Endothelial cell of umbilical vein (primary cell): ENCODE data around the gene SAMD4B. TPM values are rescaled to one million over a fixed set of nuclear protein-coding genes. Genes with fewer than 3 reads are reported as not detected.

Experiments
- BruUV-seq: library from RNA; stranded (reverse); fragments of 400-500 nt; replicated peaks from 2 replicates; lab custom pipeline; 2021; lab: Mats Ljungman, UMichigan
- CTCF ChIA-PET: fragments of 300-600, 350-600 bp; sonication (Branson Sonifier 250); formaldehyde crosslinking; loops from one replicate; lab custom pipeline; 2021; ENCODE audit warnings: antibody characterized with exemption, inconsistent platforms; lab: Charles Lee
- POLR2A ChIA-PET: fragments of 300-600, 350-600 bp; sonication (Branson Sonifier 250); formaldehyde crosslinking; loops from one replicate; lab custom pipeline; 2021; ENCODE audit warnings: antibody characterized with exemption, inconsistent platforms; lab: Charles Lee
- DNase-seq: peaks from one replicate; pipeline ENCODE4 v3.0.0-alpha.2; 2011; ENCODE audit warnings: low read depth, low spot score
- FAIRE-seq: peaks from 2 replicates; lab custom pipeline; 2011; peaks lifted over from hg19 to GRCh38; lab: Jason Lieb, UNC
- H2AFZ ChIP-seq: 2 replicates; pipeline ENCODE4 v1.6.0; 2012; ENCODE audit warnings: low read depth, low read length, control low read depth, inconsistent platforms
- H3K27ac ChIP-seq: 2 replicates; pipeline ENCODE4 v1.5.1; 2011; ENCODE audit warnings: low read depth, mild to moderate bottlenecking, control low read depth, low read length, moderate library complexity; ENCODE audit not compliant: insufficient read depth
- H3K27me3 ChIP-seq, 2 experiments: 2 replicates each; pipeline versions ENCODE4 v1.6.0 to v1.6.1; 2011; ENCODE audit warnings: low read length in 2 of 2, mixed read lengths in 1 of 2; ENCODE audit not compliant: control insufficient read depth in 2 of 2, insufficient read depth in 2 of 2
- H3K36me3 ChIP-seq, 2 experiments: 2 replicates in 1 of 2; 3 replicates in 1 of 2; pipeline ENCODE4 v1.5.1; 2011; ENCODE audit warnings: low read length in 2 of 2, mild to moderate bottlenecking in 1 of 2, moderate library complexity in 1 of 2; ENCODE audit not compliant: control insufficient read depth in 2 of 2, insufficient read depth in 2 of 2; ENCODE audit errors: extremely low read depth in 1 of 2
- H3K4me1 ChIP-seq: 3 replicates; pipeline ENCODE4 v1.5.1; 2011; ENCODE audit warnings: mild to moderate bottlenecking, low read length; ENCODE audit not compliant: control insufficient read depth, insufficient read depth; ENCODE audit errors: extremely low read depth
- H3K4me2 ChIP-seq: 2 replicates; pipeline ENCODE4 v1.6.1; 2011; ENCODE audit warnings: low read length, control low read depth, mixed read lengths; ENCODE audit not compliant: insufficient read depth
- H3K4me3 ChIP-seq, 3 experiments: fragments of 200-600 bp in 1 of 3; sonication (generic), shearing (Covaris generic) in 1 of 3; replicated peaks in 1 of 3; 2 replicates each; pipeline ENCODE4 v1.5.1; 2011 to 2016; ENCODE audit warnings: control low read depth in 3 of 3, low read length in 3 of 3, mild to moderate bottlenecking in 2 of 3, inconsistent platforms in 1 of 3, low read depth in 1 of 3, moderate library complexity in 1 of 3; ENCODE audit not compliant: insufficient read depth in 1 of 3
- H3K79me2 ChIP-seq: 2 replicates; pipeline ENCODE4 v1.6.0; 2012; ENCODE audit warnings: low read length, inconsistent platforms; ENCODE audit not compliant: control insufficient read depth, insufficient read depth
- H3K9ac ChIP-seq: replicated peaks from 2 replicates; pipeline ENCODE3; 2011; ENCODE audit warnings: low read length, control low read depth; ENCODE audit not compliant: insufficient read depth; ENCODE audit errors: extremely low read depth
- H3K9me1 ChIP-seq: replicated peaks from 3 replicates; pipeline ENCODE4 v1.6.0; 2011; ENCODE audit warnings: mild to moderate bottlenecking, low read length; ENCODE audit not compliant: control insufficient read depth, insufficient read depth; ENCODE audit errors: extremely low read depth
- H3K9me3 ChIP-seq: replicated peaks from 2 replicates; pipeline ENCODE4 v1.5.1; 2012; ENCODE audit warnings: low read length, inconsistent platforms; ENCODE audit not compliant: control insufficient read depth, insufficient read depth
- H4K20me1 ChIP-seq: replicated peaks from 2 replicates; pipeline ENCODE3; 2011; ENCODE audit warnings: mild to moderate bottlenecking, low read length; ENCODE audit not compliant: control insufficient read depth, insufficient read depth; ENCODE audit errors: extremely low read depth
- CTCF ChIP-seq, 2 donors: IDR thresholded peaks; 1 replicate in 1 of 2; 2 replicates in 1 of 2; pipeline ENCODE4 v1.5.1; 2011; ENCODE audit warnings: low read length in 2 of 2, mild to moderate bottlenecking in 2 of 2, moderate library complexity in 2 of 2, control low read depth in 1 of 2, inconsistent platforms in 1 of 2, low read depth in 1 of 2; ENCODE audit not compliant: insufficient read depth in 1 of 2; ENCODE audit errors: extremely low read depth in 1 of 2
- FOS ChIP-seq: IDR thresholded peaks from 2 replicates; pipeline ENCODE4 v1.6.1; 2011; ENCODE audit warnings: mild to moderate bottlenecking, low read length, moderate library complexity, borderline replicate concordance; ENCODE audit not compliant: insufficient read depth
- GATA2 ChIP-seq: IDR thresholded peaks from 2 replicates; pipeline ENCODE4 v1.7.0; 2011; ENCODE audit warnings: low read depth, mild to moderate bottlenecking, moderate library complexity, mixed read lengths, low read length; ENCODE audit not compliant: insufficient read length, insufficient read depth
- JUN ChIP-seq: IDR thresholded peaks from 2 replicates; pipeline ENCODE4 v1.6.1; 2011; ENCODE audit warnings: borderline replicate concordance, low read depth; ENCODE audit not compliant: insufficient read length, insufficient read depth
- MAX ChIP-seq: IDR thresholded peaks from 2 replicates; pipeline ENCODE4 v1.6.1; 2011; ENCODE audit not compliant: insufficient read depth, insufficient read length
- MYC ChIP-seq: IDR thresholded peaks from one replicate; pipeline ENCODE4 v1.6.1; 2011; ENCODE audit warnings: mild to moderate bottlenecking, low read depth, low read length
- POLR2A ChIP-seq: IDR thresholded peaks from 2 replicates; pipeline ENCODE4 v1.6.1; 2012; ENCODE audit warnings: low read depth, mild to moderate bottlenecking, control low read depth, low read length
- POLR2AphosphoS5 ChIP-seq: IDR thresholded peaks from 2 replicates; pipeline ENCODE4 v1.6.1; 2012; ENCODE audit warnings: low read depth, mild to moderate bottlenecking, control low read depth, low read length, moderate library complexity; ENCODE audit not compliant: insufficient read depth
- dilution Hi-C: fragments of 300-500 bp; cut with MboI; formaldehyde crosslinking; loops from one replicate; pipeline ENCODE4 v1.15.0; 2019; ENCODE audit warnings: low sequenced_read_pairs; ENCODE audit not compliant: extremely low pct_ligation_motif_present
- intact Hi-C: fragments of 100-400 bp; cut with micrococcal nuclease; formaldehyde crosslinking; loops from one replicate; pipeline ENCODE4 v1.10.0; 2022
- polyA plus RNA-seq, 4 experiments: library from polyadenylated mRNA; depleted of rRNA in 3 of 4; stranded (reverse) in 3 of 4; unstranded in 1 of 4; fragments of >200 nt; gene quantifications; 2 replicates each; pipeline versions ENCODE4 v1.2.1 to v1.2.3, GENCODE V29; 2011 to 2012; ENCODE audit warnings: missing spikeins in 1 of 4
- total RNA-seq: library from RNA; stranded (reverse); gene quantifications from 2 replicates; pipeline ENCODE4 v1.2.3, GENCODE V29; 2021

SAMD4B gene
- total and polyA plus RNA-seq, 2 donors (not counting 3 experiments of a cell fraction or from before 2014, with no cell fraction given) = 82.1 to 84.2 TPM

- H2AFZ ChIP-seq = no peak overlapping the region
- TF ChIP-seq POLR2AphosphoS5 (no peak), MYC (no peak), FOS (no peak), GATA2 (no peak), CTCF (IDR thresholded peaks at IDR 0.05; ENCODE audit: extremely low read depth in 1 of 2, insufficient read depth in 1 of 2, low read depth in 1 of 2, low read length in 2 of 2) (no peak), POLR2A (no peak), JUN (no peak), MAX (no peak)
- H3K4me1 ChIP-seq = peaks cover 20% of the 10 kb centered on the region
- POLR2A ChIA-PET = interaction anchor here (0.8 kb wide), 1 partner anchor 9 kb away, joined by 3 read pairs; the partner anchor contains the start of genes MED29 and PAF1
- no peak overlapping the region for H3K9ac ChIP-seq
- peaks cover 0 to 7% of the 10 kb centered on the region in 2 experiments for H3K36me3 ChIP-seq
- H4K20me1 ChIP-seq = no peaks in the 10 kb centered on the region
- no peaks in the 10 kb centered on the region for H3K27me3 ChIP-seq
- intact Hi-C loops = no loop called here
- H3K9me1 ChIP-seq = no peaks in the 10 kb centered on the region
- dilution Hi-C loops = no loop called here
- no peak for DNase-seq
- H3K79me2 ChIP-seq = no peaks in the 10 kb centered on the region
- no peak overlapping the region for H3K4me3 ChIP-seq
- no peak for FAIRE-seq
- no TSS peak for BruUV-seq
- H3K9me3 ChIP-seq = no peaks in the 10 kb centered on the region
- H3K4me2 ChIP-seq = no peak overlapping the region
- no peak overlapping the region for H3K27ac ChIP-seq
- CTCF ChIA-PET = interaction anchor here (2.9 to 4.5 kb wide), 2 partner anchors 12 kb away, joined by 22 to 147 read pairs; partner anchors contain the start of gene PLEKHG2
Measured at GRCh38 chr19:39399668-39400050, 57.4 kb downstream of the SAMD4B start.
